Fibroblast of skin of right biceps (primary cell): ENCODE results near the gene GOLGA1.
A peak's percentile ranks its signal among the peaks of the same experiment; 100 is the strongest.
"Not testable (repeated sequence)": the region's sequence is repeated elsewhere in the genome, so short reads cannot be mapped to it uniquely, and the experiment has no call there.

Experiments used
- DNase-seq: peaks from one replicate; pipeline ENCODE4 v3.0.0-alpha.2; 2013

The GOLGA1 gene

GRCh38 chr9:124855944-124856765, 84.7 kb downstream of the GOLGA1 start:
- peak; percentile 29 for DNase-seq

GRCh38 chr9:124855566-124855943, 85.3 kb downstream of the GOLGA1 start:
- DNase-seq, result no peak

- no peak for DNase-seq
These were observed 86.1 kb downstream of the GOLGA1 start for GRCh38 chr9:124854822-124855221.

- no peak for DNase-seq
These were observed 86.7 kb downstream of the GOLGA1 start for GRCh38 chr9:124854161-124854560.

- no peak for DNase-seq
These were observed 87.2 kb downstream of the GOLGA1 start for GRCh38 chr9:124853605-124854143.

GRCh38 chr9:124852829-124853531, 87.9 kb downstream of the GOLGA1 start, which contains the start of gene WDR38:
Gene WDR38 (plus strand): TSS chr9:124853460. CDS start chr9:124853532, 72 bp downstream.
- peak; percentile 69 for DNase-seq

- peak; percentile 35 for DNase-seq
These were observed 88.6 kb downstream of the GOLGA1 start for GRCh38 chr9:124852121-124852828.

GRCh38 chr9:124849801-124850200, 91.1 kb downstream of the GOLGA1 start:
- DNase-seq, result peak; percentile 69

- DNase-seq, result no peak
These were observed 93.9 kb downstream of the GOLGA1 start for GRCh38 chr9:124846969-124847368.

GRCh38 chr9:124846467-124846866, 94.4 kb downstream of the GOLGA1 start:
- DNase-seq, result not testable (repeated sequence)

- DNase-seq, result no peak
These were observed 96.6 kb downstream of the GOLGA1 start for GRCh38 chr9:124844291-124844690.

GRCh38 chr9:124843456-124844034, 97.3 kb downstream of the GOLGA1 start:
- no peak for DNase-seq

- DNase-seq, result no peak
These were observed 99.6 kb downstream of the GOLGA1 start for GRCh38 chr9:124841075-124841821.

GRCh38 chr9:124840300-124840833, 100.5 kb downstream of the GOLGA1 start:
- DNase-seq, result no peak

GRCh38 chr9:124839612-124840299, 101.1 kb downstream of the GOLGA1 start:
- peak; percentile 34 for DNase-seq

GRCh38 chr9:124838567-124839275, 102.2 kb downstream of the GOLGA1 start:
- not testable (repeated sequence) for DNase-seq

GRCh38 chr9:124838132-124838531, 102.8 kb downstream of the GOLGA1 start:
- not testable (repeated sequence) for DNase-seq

- peak; percentile 83 for DNase-seq
These were observed 105.8 kb downstream of the GOLGA1 start for GRCh38 chr9:124835026-124835557.

- DNase-seq, result peak; percentile 82
These were observed 106.3 kb downstream of the GOLGA1 start for GRCh38 chr9:124834591-124834990.
